ENCODE measurements around the gene GAGE2A.
"Not testable (repeated sequence)": the region's sequence is repeated elsewhere in the genome, so short reads cannot be mapped to it uniquely, and the experiment has no call there.

- not testable (repeated sequence) for TF ChIP-seq IRF1 (CRISPR knock-in tag; IDR thresholded peaks at IDR 0.05; ENCODE audit: low read depth); TBP (CRISPR knock-in tag; IDR thresholded peaks at IDR 0.05); ZBTB21 (CRISPR knock-in tag; IDR thresholded peaks at IDR 0.05); ZHX2 (IDR thresholded peaks at IDR 0.05; ENCODE audit: low read depth); ZHX2 (CRISPR knock-in tag; IDR thresholded peaks at IDR 0.05; ENCODE audit: borderline replicate concordance); NR2F1 (CRISPR knock-in tag; IDR thresholded peaks at IDR 0.05); TCF12 (IDR thresholded peaks at IDR 0.05); TCF12 (CRISPR knock-in tag; IDR thresholded peaks at IDR 0.05); MAZ (IDR thresholded peaks at IDR 0.05; ENCODE audit: borderline replicate concordance, low read depth, low read length); MAZ (CRISPR knock-in tag; IDR thresholded peaks at IDR 0.05; ENCODE audit: low read depth); ZNF777 (CRISPR knock-in tag; IDR thresholded peaks at IDR 0.05); SP2 (CRISPR knock-in tag; IDR thresholded peaks at IDR 0.05); ZNF510 (CRISPR knock-in tag; IDR thresholded peaks at IDR 0.05; ENCODE audit: low read depth)
These were observed 9.4 kb downstream of the GAGE2A start, which contains the start of gene GAGE1 for GRCh38 chrX:49598720-49599119.
